Measurements from ENCODE around the gene MAP3K15. TPM values are rescaled to one million over a fixed set of nuclear protein-coding genes. Genes with fewer than 3 reads are reported as not detected.

MAP3K15 gene
- total RNA-seq, 1 experiment from 2014 or later, result 1.3 TPM

DNA sequence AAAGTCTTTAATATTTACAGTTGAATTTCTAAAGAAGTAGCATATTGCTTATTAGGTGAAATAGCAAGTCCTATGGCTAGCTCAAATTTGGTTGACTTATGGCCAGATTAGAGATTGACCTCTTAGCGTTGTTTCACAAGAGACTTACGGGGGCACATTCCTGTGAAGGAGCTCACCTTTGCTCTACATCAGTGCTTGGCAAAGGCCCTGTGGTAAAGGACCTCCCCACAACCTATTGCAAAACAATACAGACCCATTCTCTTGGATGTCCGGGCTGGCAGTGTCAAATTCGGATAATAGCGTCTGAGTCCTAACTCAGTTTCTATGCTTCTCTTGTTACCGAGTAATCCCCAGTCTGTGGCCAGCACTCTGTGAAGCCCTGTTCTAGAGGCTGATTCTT is 160.7 kb downstream of the MAP3K15 start:
- CTCF ChIA-PET, result no interaction called here
- ATAC-seq, result no peak
- TF ChIP-seq POLR2AphosphoS5 (IDR thresholded peaks at IDR 0.05; ENCODE audit: low read depth, low read length) (no peak), ZFX (IDR thresholded peaks at IDR 0.05) (no peak), FOSL1 (IDR thresholded peaks at IDR 0.05; ENCODE audit: low read depth) (no peak), RAD21 (IDR thresholded peaks at IDR 0.05; ENCODE audit: low read depth) (no peak), EZH2phosphoT487 (IDR thresholded peaks at IDR 0.05; ENCODE audit: borderline replicate concordance) (no peak), SRF (IDR thresholded peaks at IDR 0.05; ENCODE audit: low read depth) (no peak), TCF7L2 (IDR thresholded peaks at IDR 0.05; ENCODE audit: borderline replicate concordance, extremely low read depth, insufficient read depth, insufficient read length) (no peak), SIN3A (IDR thresholded peaks at IDR 0.05; ENCODE audit: low read depth) (no peak), EZH2 (IDR thresholded peaks at IDR 0.05) (no peak), JUND (IDR thresholded peaks at IDR 0.05) (no peak)
- TF ChIP-seq, protein P1, sequence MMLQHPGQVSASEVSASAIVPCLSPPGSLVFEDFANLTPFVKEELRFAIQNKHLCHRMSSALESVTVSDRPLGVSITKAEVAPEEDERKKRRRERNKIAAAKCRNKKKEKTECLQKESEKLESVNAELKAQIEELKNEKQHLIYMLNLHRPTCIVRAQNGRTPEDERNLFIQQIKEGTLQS (IDR thresholded peaks at IDR 0.05), result no peak
- TF ChIP-seq, protein P2, sequence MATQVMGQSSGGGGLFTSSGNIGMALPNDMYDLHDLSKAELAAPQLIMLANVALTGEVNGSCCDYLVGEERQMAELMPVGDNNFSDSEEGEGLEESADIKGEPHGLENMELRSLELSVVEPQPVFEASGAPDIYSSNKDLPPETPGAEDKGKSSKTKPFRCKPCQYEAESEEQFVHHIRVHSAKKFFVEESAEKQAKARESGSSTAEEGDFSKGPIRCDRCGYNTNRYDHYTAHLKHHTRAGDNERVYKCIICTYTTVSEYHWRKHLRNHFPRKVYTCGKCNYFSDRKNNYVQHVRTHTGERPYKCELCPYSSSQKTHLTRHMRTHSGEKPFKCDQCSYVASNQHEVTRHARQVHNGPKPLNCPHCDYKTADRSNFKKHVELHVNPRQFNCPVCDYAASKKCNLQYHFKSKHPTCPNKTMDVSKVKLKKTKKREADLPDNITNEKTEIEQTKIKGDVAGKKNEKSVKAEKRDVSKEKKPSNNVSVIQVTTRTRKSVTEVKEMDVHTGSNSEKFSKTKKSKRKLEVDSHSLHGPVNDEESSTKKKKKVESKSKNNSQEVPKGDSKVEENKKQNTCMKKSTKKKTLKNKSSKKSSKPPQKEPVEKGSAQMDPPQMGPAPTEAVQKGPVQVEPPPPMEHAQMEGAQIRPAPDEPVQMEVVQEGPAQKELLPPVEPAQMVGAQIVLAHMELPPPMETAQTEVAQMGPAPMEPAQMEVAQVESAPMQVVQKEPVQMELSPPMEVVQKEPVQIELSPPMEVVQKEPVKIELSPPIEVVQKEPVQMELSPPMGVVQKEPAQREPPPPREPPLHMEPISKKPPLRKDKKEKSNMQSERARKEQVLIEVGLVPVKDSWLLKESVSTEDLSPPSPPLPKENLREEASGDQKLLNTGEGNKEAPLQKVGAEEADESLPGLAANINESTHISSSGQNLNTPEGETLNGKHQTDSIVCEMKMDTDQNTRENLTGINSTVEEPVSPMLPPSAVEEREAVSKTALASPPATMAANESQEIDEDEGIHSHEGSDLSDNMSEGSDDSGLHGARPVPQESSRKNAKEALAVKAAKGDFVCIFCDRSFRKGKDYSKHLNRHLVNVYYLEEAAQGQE (IDR thresholded peaks at IDR 0.05; ENCODE audit: low read depth), result no peak
- TF ChIP-seq, protein P3, sequence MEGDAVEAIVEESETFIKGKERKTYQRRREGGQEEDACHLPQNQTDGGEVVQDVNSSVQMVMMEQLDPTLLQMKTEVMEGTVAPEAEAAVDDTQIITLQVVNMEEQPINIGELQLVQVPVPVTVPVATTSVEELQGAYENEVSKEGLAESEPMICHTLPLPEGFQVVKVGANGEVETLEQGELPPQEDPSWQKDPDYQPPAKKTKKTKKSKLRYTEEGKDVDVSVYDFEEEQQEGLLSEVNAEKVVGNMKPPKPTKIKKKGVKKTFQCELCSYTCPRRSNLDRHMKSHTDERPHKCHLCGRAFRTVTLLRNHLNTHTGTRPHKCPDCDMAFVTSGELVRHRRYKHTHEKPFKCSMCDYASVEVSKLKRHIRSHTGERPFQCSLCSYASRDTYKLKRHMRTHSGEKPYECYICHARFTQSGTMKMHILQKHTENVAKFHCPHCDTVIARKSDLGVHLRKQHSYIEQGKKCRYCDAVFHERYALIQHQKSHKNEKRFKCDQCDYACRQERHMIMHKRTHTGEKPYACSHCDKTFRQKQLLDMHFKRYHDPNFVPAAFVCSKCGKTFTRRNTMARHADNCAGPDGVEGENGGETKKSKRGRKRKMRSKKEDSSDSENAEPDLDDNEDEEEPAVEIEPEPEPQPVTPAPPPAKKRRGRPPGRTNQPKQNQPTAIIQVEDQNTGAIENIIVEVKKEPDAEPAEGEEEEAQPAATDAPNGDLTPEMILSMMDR (IDR thresholded peaks at IDR 0.05 in 2 of 3, conservative IDR thresholded peaks at IDR 0.05 in 1 of 3; ENCODE audit: borderline replicate concordance in 1 of 3, insufficient read depth in 1 of 3, low read depth in 2 of 3, low read length in 2 of 3), result no peak
- TF ChIP-seq, protein P4, sequence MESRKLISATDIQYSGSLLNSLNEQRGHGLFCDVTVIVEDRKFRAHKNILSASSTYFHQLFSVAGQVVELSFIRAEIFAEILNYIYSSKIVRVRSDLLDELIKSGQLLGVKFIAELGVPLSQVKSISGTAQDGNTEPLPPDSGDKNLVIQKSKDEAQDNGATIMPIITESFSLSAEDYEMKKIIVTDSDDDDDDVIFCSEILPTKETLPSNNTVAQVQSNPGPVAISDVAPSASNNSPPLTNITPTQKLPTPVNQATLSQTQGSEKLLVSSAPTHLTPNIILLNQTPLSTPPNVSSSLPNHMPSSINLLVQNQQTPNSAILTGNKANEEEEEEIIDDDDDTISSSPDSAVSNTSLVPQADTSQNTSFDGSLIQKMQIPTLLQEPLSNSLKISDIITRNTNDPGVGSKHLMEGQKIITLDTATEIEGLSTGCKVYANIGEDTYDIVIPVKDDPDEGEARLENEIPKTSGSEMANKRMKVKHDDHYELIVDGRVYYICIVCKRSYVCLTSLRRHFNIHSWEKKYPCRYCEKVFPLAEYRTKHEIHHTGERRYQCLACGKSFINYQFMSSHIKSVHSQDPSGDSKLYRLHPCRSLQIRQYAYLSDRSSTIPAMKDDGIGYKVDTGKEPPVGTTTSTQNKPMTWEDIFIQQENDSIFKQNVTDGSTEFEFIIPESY (IDR thresholded peaks at IDR 0.05; ENCODE audit: extremely low read depth, insufficient replicate concordance, low read length), result no peak

More for the DNA sequence above, 160.7 kb downstream of the MAP3K15 start:
- no peaks in the 10 kb centered on the region for H4K20me1 ChIP-seq (ENCODE audit: insufficient read depth)
- no peaks in the 10 kb centered on the region for H3K79me2 ChIP-seq (ENCODE audit: insufficient read depth, low read length)
- no peaks in the 10 kb centered on the region for H3K9me2 ChIP-seq (ENCODE audit: insufficient read depth)
- TSS peak; percentile 12 for BruUV-seq (replicated peaks)
- RAD21 ChIA-PET (ENCODE audit: low non-redundant PET in 1 of 2, low total read pairs in 2 of 2, uncharacterized antibody in 2 of 2, unreplicated experiment in 2 of 2), result no interaction called here
- H3K36me3 ChIP-seq (ENCODE audit: control insufficient read depth in 1 of 2, insufficient read depth in 2 of 2, low read length in 2 of 2), result peaks cover 16 to 23% of the 10 kb centered on the region in 2 experiments; a peak in 3 of 4 replicates
- H3K4me1 ChIP-seq (ENCODE audit: control insufficient read depth in 1 of 2, insufficient read depth in 2 of 2, low read length in 2 of 2), result no peaks in the 10 kb centered on the region
- H3K9me3 ChIP-seq (ENCODE audit: control insufficient read depth in 1 of 2, insufficient read depth in 1 of 2, low read depth in 1 of 2, low read length in 2 of 2), result no peaks in the 10 kb centered on the region
- POLR2A ChIA-PET, result no interaction called here
- H2AFZ ChIP-seq (ENCODE audit: low read depth, low read length, poor library complexity, severe bottlenecking), result no peak overlapping the region
- no peak overlapping the region for H3K27ac ChIP-seq (ENCODE audit: low read depth, low read length)
- no peak overlapping the region for H3K4me3 ChIP-seq (replicated peaks in 1 of 2; ENCODE audit: low read depth in 1 of 2, low read length in 2 of 2)
- no peak overlapping the region for H3K4me2 ChIP-seq (ENCODE audit: low read length)
- intact Hi-C loops (cut with micrococcal nuclease), result no loop called here
- H3K9ac ChIP-seq (ENCODE audit: low read length), result no peak overlapping the region
- no peak for DNase-seq (ENCODE audit: low read depth, low spot score)
- no peaks in the 10 kb centered on the region for H3K27me3 ChIP-seq (ENCODE audit: insufficient read depth, low read length)

All from HCT116 (cell line).